C4-2B (cell line): ENCODE measurements around the gene CD83.

ENCODE experiments used
- CTCF ChIP-seq: fragments of 450-650 bp; conservative IDR thresholded peaks from 2 replicates; pipeline ENCODE4 v1.5.1; 2017; ENCODE audit warnings: mild to moderate bottlenecking
- ZFX ChIP-seq: fragments of 450-650 bp; IDR thresholded peaks from 2 replicates; pipeline ENCODE4 v1.6.1; 2017

DNA sequence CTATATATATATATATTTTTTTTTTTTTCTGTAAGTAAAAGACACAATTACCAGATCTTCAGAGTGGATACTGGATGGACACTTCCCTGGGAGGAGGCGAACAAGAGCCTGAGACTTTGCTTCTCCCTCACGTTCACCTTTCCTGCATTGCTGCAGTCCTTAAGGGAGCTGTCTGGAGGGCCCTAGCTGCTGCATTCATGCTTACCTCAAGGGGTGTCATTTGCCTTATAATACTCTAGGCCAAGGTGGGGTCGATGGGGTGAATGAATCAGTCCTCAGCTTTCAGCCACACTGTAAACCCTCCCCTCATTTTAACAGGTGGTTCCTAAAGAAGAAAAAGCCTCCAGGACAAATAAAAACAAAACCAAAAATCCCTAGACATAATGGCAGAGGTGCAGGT, 34.8 kb upstream of the CD83 start:
- TF ChIP-seq CTCF (no peak), ZFX (no peak)
